GM21529 (cell line): ENCODE data around the gene CIAO3.
"Not testable (repeated sequence)": the region's sequence is repeated elsewhere in the genome, so short reads cannot be mapped to it uniquely, and the experiment has no call there.

Source experiments
- ATAC-seq: cut with Tn5 transposase; IDR thresholded peaks from one replicate; pipeline ENCODE4 v1.9.1; 2021; ENCODE audit not compliant: unreplicated experiment

The CIAO3 gene

GRCh38 chr16:725041-725376 lies 15.8 kb downstream of the CIAO3 start:
- ATAC-seq, result no peak

- ATAC-seq, result no peak
These were observed 16.4 kb downstream of the CIAO3 start for GRCh38 chr16:724188-725040.

- no peak for ATAC-seq
These were observed 17.1 kb downstream of the CIAO3 start for GRCh38 chr16:723695-724094.

- ATAC-seq, result no peak
These were observed 17.8 kb downstream of the CIAO3 start for GRCh38 chr16:722835-723633.

DNA sequence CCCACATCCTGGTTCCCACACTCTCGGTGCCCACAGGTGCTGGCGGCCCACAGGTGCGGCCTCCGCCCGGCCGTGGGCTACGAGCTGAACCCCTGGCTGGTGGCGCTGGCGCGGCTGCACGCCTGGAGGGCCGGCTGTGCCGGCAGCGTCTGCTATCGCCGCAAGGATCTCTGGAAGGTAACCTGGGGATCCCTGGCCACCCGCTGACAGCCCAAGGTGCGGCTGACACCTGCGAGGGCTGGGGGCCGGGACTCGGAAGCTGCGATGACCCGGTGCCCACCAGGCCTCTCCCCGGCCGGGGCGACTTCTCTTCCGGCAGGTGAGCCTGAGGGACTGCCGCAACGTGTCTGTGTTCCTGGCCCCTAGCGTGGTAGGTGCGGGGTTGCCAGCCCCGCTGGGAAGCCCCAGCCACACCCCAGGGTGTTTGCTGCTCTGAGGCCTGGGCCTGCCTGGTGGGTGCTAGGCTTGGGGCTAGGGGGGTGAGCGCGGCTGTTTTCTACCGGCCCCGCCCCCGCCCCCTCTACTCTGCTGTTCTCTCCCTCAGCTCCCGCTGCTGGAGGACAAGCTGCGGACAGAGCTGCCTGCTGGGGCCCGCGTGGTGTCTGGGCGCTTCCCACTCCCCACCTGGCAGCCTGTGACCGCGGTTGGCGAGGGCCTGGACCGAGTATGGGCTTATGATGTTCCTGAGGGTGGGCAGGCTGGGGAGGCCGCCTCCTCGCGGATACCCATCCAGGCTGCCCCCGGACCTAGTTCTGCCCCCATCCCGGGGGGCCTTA lies 18.8 kb downstream of the CIAO3 start:
- no peak for ATAC-seq

DNA sequence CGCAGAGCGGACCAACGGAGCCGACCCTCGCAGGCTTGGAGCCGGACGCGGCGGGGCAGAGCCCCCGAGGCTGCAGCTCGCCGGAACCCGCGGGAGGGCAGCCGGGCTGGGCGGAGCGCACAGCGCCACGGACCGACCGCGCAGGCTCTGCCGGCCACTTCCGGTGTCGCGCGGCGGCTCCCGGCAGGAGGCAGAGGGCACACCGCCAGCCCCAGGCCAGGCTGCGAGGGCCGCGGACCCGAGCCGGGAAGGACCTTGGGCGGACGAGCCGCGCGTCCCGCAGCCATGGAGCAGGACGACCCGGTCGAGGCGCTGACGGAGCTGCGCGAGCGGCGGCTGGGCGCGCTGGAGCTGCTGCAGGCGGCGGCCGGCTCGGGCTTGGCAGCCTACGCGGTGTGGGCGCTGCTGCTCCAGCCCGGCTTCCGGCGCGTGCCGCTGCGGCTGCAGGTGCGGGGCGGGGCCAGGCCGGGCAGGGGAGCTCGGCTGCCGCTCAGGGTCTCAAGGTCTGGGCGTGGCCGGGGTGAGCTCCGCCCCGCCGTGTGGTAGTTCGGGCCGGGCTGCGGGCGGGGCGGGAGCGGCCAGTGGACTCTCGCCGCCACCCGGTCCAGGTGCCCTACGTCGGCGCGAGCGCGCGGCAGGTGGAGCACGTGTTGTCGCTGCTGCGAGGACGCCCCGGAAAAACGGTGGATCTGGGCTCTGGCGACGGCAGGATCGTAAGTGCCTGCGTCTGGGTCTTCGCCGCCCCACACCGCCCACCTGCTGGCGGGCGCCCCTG lies 19.6 kb downstream of the CIAO3 start, which contains the start of gene ANTKMT:
ANTKMT (plus strand) TSS at position 157 of the 775 bp plus-strand sequence; CDS start at position 286, 129 bp downstream.
- ATAC-seq, result peak; percentile 65

DNA sequence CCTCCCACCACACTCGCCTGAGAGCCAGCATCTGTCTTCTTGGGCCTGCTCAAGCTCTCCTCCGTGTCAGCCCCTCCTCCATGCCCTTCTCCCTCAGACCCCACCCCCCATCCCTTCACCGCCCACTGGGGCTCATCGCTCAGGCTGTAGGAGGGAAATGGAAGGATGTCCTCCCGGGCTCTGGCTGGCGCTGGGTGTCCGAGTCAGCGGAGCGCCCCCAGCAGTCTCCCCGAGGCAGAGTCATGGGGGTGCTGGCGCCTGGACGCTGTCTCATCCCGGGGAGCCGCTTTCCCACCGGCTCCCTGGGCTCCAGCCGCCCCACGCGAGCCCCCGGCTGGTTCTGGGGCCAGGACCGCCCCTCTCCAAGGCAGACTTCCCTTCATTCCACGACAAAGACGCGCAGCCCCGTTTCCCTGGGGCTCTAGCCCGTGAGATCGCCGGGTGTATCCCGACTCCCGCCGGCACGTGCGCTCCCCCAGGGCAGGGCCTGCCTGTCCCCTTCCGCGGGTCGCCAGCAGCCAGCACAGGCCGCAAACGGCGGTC lies 20.3 kb downstream of the CIAO3 start:
- ATAC-seq, result peak; percentile 16

DNA sequence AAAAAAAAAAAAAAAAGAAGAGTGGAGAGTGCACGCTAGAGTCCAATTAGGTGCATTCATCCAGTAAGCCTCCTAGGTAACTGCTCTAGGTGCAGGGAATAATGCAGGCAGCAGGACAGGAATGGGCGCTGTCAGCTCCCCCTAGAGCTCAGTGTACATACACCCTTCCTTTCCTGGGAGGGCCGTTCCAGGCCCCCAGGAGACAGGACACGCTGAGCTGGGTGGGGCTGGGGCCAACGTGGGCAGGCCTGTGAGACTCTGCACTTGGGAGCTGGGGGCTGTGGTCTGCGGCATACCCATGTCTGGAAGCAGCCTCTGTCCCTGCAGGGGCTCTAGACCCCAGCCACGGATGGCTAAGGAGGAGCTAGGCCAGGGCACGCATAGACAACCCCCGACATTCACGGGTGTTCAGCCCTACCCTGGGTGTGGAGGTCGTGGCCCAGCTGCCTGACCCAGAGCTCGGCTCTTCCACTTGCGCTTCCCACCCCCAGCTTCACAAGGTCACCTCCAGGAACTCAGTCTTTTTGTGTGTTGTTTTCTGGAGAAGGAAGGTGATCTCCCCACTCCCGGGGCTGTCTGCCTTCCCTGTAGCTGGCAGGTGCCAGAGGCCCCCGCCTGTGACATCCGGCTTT lies 20.9 kb downstream of the CIAO3 start:
- ATAC-seq, result no peak

GRCh38 chr16:718922-719321 lies 21.9 kb downstream of the CIAO3 start:
- ATAC-seq, result no peak

- no peak for ATAC-seq
These were observed 22.4 kb downstream of the CIAO3 start for GRCh38 chr16:718389-718788.

DNA sequence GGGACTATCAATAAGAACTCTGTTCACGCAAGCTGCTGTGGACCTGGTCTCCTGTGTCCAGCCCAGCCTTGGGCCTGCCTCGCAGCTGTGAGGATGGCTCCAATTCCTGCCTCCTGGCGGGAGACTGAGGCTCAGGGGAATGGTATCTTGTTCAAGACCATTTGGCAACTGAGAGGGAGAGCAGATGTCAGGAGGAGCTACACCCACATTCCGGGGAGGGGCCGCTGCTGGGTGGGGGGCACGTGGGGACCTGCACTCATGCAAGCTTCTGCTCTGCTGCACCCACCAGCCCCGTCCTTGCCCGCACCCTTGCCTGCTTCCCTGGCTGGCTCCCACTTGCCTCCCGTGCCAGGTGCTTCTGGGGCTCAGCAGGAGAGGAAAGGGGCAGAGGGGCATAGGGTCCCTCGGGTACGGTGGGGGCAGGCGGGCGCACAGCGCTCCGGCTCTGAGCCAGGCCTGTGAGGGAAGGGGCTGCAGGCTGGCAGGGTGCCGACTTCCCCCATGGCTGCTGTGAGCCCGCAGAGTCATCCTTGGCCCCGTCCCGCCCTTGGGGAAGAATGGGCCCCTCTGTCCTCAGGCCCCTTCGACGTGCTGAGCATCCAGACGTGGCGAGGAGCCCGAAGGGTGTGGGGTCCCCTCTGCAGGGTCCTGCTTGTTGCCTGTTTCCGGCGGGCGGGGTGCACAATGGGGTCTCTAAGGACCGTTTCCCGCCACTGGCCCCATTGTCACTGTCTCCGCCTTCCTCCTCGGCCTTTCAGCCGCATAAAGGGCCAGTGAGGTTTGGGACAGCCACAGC lies 23.1 kb downstream of the CIAO3 start:
- ATAC-seq, result no peak

DNA sequence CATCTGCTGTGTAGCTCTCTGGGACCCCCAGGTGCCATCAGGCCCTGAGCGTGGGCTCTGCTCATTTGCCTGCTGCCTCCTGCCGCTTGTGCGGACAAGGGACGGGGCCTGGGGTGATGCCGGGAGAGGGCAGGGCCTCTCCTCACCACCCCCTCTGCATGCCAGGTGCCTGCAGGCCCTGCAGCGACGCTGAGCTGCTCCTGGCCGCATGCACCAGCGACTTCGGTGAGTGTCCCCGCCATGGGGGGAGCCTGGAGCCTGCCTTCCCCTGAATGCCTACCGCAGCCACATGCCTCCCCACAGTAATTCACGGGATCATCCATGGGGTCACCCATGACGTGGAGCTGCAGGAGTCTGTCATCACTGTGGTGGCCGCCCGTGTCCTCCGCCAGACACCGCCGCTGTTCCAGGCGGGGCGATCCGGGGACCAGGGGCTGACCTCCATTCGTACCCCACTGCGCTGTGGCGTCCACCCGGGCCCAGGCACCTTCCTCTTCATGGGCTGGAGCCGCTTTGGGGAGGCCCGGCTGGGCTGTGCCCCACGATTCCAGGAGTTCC lies 23.9 kb downstream of the CIAO3 start:
- no peak for ATAC-seq

GRCh38 chr16:716200-716568 lies 24.6 kb downstream of the CIAO3 start:
- ATAC-seq, result no peak

- no peak for ATAC-seq
These were observed 25.2 kb downstream of the CIAO3 start for GRCh38 chr16:715477-716199.

- ATAC-seq, result peak; percentile 74
These were observed 26.0 kb downstream of the CIAO3 start, which contains the start of gene METRN for GRCh38 chr16:714558-715476. TSS of gene METRN (plus strand) at chr16:715118. CDS start at chr16:715290, 172 bp downstream.

DNA sequence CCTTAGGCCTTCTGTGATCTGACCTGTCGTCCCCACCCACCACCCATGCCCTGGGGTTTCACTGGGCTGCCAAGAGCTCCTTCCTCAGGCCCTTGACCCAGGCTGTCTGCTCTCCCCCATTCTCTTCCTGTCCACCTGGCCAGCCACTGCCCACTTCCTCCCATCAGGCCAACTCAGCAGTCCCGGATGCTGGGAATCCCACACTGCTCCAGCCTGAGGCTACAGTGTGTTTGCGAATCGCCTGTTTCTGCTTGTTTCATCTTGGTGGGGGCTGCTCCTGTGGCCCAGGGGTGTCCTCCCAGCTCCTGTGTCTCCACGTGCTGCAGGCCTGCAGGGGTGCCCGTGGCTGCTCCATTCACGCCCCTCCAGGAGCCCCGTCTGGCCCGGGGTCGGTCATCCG lies 26.7 kb downstream of the CIAO3 start:
- ATAC-seq, result no peak

- not testable (repeated sequence) for ATAC-seq
These were observed 28.0 kb downstream of the CIAO3 start for GRCh38 chr16:712740-713250.
